GM21447 (cell line): Measurements from ENCODE around the gene FMNL2.
"Not testable (repeated sequence)": the region's sequence is repeated elsewhere in the genome, so short reads cannot be mapped to it uniquely, and the experiment has no call there.

Experiments used
- ATAC-seq: cut with Tn5 transposase; IDR thresholded peaks from one replicate; pipeline ENCODE4 v1.9.1; 2021; ENCODE audit not compliant: unreplicated experiment

The FMNL2 gene

GRCh38 chr2:152467677-152468410 is 132.9 kb downstream of the FMNL2 start:
- no peak for ATAC-seq

GRCh38 chr2:152468899-152469692 is 134.1 kb downstream of the FMNL2 start:
- peak; percentile 25 for ATAC-seq

DNA sequence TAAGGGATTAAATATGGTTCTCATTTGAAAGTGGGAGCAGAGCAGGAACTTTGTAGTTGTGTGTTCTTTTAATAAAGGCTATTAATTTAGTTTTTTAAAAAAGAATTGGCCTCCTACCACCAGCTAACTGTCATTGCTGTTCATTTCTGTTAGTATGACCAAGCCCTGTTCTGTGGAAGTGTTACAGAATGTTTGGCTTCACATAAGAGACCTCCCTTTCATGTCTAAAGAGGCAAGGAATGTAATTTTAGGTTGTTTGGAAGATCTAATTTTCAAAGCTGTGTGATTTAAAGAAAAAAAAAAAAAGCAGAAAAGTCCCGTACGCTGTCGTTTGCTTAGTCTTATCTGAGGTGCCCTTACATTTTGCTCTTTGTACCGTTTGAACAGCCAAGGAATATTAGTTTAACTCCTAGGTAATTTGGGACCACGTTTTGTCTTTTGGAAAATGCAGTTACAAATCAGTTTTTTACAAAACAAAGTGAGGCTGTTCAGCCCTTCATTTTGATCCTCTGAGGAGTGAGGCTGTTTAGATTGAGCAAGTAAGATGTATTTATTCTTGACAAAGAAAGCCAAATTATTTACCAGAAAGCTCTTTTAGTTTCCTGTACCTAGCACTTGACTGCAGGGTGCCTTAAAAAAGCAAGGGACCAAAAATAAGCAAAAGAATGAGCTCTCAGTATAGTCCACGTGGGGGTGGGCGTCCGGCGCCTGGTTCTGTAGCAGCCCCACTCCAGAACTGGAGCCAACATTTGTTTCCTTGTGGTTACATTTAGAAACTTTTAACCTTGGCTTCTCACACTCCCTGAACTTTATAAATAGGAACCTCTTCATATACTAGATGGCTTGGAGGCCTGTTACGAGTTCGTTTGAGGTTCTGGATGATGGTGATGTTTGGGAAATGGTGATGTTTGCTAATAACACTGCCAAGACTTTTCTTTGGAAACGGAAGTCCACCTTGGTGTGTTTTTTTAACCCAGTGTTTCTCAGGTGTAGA is 136.2 kb downstream of the FMNL2 start:
- ATAC-seq = no peak

DNA sequence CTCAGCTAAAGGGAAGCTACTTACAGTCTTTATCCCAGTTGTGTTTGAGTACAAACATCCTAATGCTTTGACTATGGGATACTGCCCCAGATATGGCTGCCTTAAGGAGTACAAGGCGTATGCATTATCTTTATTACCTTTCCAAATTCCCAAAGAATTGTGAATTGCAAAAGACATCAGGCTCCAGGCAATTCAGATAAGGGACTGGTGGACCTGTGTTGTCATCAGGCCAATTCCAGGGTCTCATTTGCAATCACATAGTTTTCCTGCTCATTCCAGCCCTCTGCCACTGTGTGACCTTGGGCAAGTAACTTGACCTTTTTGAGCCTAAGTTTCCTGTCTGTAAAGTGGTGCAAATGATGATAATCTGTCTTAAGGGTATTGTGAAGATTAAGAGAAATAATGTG is 137.5 kb downstream of the FMNL2 start:
- no peak for ATAC-seq

DNA sequence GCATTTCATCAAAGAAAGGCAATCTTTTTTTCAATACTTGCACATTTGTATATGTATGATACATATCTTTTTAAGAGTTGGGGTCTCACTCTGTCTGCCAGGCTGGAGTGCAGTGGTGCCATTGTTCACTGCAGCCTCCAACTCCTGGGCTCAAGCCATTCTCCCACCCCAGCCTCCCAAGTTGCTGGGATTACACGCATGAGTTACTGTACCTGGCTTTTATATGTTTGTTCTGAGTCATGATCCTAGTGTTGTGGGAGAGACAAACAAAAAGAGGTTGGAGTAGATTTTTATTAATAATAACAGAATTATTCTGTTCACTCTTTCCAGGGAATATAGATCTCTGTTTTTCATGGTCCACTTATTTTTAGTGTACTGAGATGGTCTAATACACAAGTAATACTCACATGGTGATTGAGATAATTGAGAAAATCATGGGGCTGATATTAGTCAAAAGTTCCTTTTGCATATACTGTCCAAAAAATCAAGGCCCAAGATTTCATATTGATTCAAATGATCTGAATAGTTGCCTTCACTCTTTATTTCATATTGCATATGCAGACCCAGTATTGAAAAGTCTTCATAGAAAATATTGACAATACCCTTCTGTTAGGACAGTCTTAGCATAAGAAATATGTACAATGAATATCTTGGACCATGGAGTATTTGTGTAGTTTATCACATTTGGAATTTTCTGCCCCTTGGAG is 138.3 kb downstream of the FMNL2 start:
- no peak for ATAC-seq

- not testable (repeated sequence) for ATAC-seq
Observed at GRCh38 chr2:152474523-152474922, 139.5 kb downstream of the FMNL2 start.

GRCh38 chr2:152475982-152476381 is 141.0 kb downstream of the FMNL2 start:
- no peak for ATAC-seq

DNA sequence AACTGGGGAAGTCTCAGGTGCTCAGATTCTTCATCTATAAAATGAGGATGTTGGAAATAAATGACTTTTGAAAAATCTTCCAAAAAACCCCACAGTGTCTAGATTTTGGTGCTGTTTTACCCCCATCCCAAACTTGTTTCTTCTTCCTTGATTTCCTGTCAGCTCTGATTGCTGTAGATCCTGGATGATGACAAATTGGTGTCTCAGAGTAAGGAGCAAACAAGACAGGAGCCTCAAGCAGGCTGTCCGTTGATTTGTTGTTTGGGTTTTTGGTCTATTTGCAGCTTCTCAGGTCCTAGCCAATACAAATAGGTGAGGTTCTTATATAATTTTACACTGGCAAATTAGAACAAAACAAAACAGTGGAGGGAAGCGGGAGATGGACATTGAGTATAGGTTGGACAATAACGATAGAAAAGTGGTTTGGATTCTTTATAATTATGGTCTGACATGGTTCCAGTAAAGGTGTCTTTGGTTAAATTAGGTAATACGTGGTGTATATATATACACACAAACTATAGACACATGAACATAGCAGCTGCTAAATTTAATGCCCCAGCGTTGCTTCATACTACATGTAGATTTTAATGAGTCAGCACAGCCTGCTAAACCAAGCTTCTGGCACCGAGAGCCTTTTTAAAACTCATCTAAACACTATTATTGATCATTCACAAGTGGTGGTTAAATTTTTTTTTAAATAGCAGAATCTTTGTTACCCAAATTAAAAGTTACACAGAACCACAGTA is 142.5 kb downstream of the FMNL2 start:
- no peak for ATAC-seq

DNA sequence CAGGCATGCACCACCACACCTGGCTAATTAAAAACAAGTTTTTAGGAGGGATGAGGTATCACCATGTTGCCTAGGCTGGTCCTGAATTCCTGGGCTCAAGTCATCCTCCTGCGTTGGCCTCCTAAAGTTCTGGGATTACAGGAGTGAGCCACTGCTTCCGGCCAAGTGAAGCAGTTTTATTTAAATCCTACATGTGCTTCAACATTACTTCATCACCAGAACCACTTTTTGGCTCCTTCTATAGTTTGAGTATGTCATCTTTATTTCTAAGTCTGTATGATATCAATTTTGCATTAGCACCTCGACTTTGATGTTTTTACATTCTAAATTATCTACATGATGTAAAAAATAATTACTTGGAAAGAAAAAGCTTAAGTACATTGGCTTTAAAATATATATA is 144.3 kb downstream of the FMNL2 start:
- no peak for ATAC-seq

GRCh38 chr2:152480821-152481399 is 145.9 kb downstream of the FMNL2 start:
- no peak for ATAC-seq

GRCh38 chr2:152481881-152482583 is 147.1 kb downstream of the FMNL2 start:
- ATAC-seq = no peak

GRCh38 chr2:152483276-152484063 is 148.5 kb downstream of the FMNL2 start:
- no peak for ATAC-seq

- no peak for ATAC-seq
Observed at GRCh38 chr2:152485954-152486736, 151.2 kb downstream of the FMNL2 start.

GRCh38 chr2:152486737-152487400 is 151.9 kb downstream of the FMNL2 start:
- no peak for ATAC-seq

DNA sequence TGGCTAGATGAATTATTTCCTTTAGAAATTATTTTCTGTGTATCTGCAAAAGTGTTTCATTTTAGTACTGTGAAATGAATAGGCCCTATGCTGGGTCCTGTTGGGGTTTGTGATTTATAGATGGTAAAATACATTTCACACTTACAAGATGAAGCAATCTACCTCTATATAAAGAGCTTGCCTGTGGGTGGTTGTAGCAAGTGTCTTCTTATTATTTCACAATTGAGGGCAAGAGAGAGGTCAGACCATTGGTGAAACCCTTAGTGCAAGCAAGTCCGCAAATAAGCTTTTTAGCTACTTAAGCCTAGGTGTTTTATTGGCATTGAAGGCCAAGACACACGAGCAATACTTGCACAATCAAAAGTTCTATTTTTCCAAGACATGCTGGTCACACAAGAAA is 153.1 kb downstream of the FMNL2 start:
- no peak for ATAC-seq

DNA sequence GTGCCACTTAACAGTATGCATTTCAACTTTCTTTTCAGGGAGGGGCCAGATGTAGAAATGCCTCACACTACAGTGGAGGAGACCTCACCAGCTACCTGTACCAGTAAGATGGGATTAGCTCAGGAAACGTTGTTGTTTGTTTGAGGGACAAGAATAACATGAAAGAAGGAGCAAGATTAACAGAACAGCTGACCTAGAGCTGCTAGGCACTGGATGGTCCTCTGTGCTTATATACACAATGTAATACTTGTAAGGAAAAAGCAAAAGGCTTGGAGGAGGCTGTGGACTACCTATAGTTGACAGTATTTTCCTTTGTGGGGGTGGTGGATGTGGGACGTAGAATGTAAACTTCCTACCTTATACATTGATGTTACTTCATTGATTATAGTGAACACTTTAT is 154.4 kb downstream of the FMNL2 start:
- ATAC-seq = no peak
